HepG2 (cell line): ENCODE results near the gene TOP3B. TPM values are rescaled to one million over a fixed set of nuclear protein-coding genes. Genes with fewer than 3 reads are reported as not detected.

Source experiments
- ATAC-seq: fragments of 200-7000 bp; cut with Tn5 transposase; 3 replicates; pipeline ENCODE4 v1.9.1; 2020; ENCODE audit warnings: mild to moderate bottlenecking, moderate library complexity
- BruUV-seq: library from RNA; stranded (reverse); fragments of 400-500 nt; replicated peaks from 2 replicates; lab custom pipeline; 2021; lab: Mats Ljungman, UMichigan
- CTCF ChIA-PET: fragments of 300-600 bp; formaldehyde crosslinking; extraction: SDS; loops from one replicate; lab custom pipeline; 2021; ENCODE audit warnings: low total read pairs, inconsistent platforms, low intra/inter-chr PET ratio; lab: Yijun Ruan, JAX
- POLR2A ChIA-PET: fragments of 350-600 bp; sonication (Branson Sonifier 250); formaldehyde crosslinking; loops from one replicate; lab custom pipeline; 2020; ENCODE audit warnings: antibody characterized with exemption, inconsistent platforms; lab: Yijun Ruan, JAX
- DNase-seq: peaks from one replicate; pipeline ENCODE4 v3.0.0-alpha.2; 2015; ENCODE audit warnings: low spot score
- FAIRE-seq: peaks from 3 replicates; lab custom pipeline; 2011; peaks lifted over from hg19 to GRCh38; lab: Jason Lieb, UNC
- H2AFZ ChIP-seq: one replicate; pipeline ENCODE4 v1.6.1; 2011; ENCODE audit warnings: low read length, inconsistent platforms
- H3K27ac ChIP-seq: fragments of 300-600 bp; 3 replicates; pipeline ENCODE4 v1.8.0; 2011; ENCODE audit warnings: mixed run types, mild to moderate bottlenecking, mixed read lengths, low read length, inconsistent platforms; ENCODE audit not compliant: insufficient read depth; ENCODE audit errors: extremely low read length
- H3K27me3 ChIP-seq, 2 experiments: fragments of 200-600 bp in 1 of 2; 2 replicates in 1 of 2; 3 replicates in 1 of 2; pipeline versions ENCODE4 v1.6.0 to v1.8.0; 2011; ENCODE audit warnings: low read length in 2 of 2, mild to moderate bottlenecking in 2 of 2, moderate library complexity in 2 of 2, inconsistent platforms in 1 of 2; ENCODE audit not compliant: insufficient read depth in 2 of 2, control insufficient read depth in 1 of 2
- H3K36me3 ChIP-seq, 2 experiments: fragments of 200-600 bp in 1 of 2; replicated peaks in 1 of 2; 2 replicates in 1 of 2; 3 replicates in 1 of 2; pipeline versions ENCODE4 v1.5.1 to v1.8.0; 2011; ENCODE audit warnings: low read length in 2 of 2, inconsistent platforms in 1 of 2; ENCODE audit not compliant: insufficient read depth in 2 of 2, control insufficient read depth in 1 of 2
- H3K4me1 ChIP-seq: 2 replicates; pipeline ENCODE4 v1.5.1; 2012; ENCODE audit warnings: low read length, inconsistent platforms; ENCODE audit not compliant: insufficient read depth
- H3K4me2 ChIP-seq: 2 replicates; pipeline ENCODE4 v1.6.0; 2011; ENCODE audit warnings: low read depth, low read length, inconsistent platforms
- H3K4me3 ChIP-seq, 3 experiments: fragments of 200-600 bp in 1 of 3; sonication (generic), shearing (Covaris generic) in 1 of 3; replicated peaks in 1 of 3; 2 replicates each; pipeline ENCODE4 v1.5.1; 2011 to 2016; ENCODE audit warnings: low read length in 3 of 3, inconsistent platforms in 2 of 3, low read depth in 2 of 3, mild to moderate bottlenecking in 2 of 3, control low read depth in 1 of 3, mixed read lengths in 1 of 3; ENCODE audit not compliant: insufficient read depth in 1 of 3
- H3K79me2 ChIP-seq: one replicate; pipeline ENCODE4 v1.6.1; 2011; ENCODE audit warnings: low read length, inconsistent platforms; ENCODE audit not compliant: insufficient read depth
- H3K9ac ChIP-seq: 2 replicates; pipeline ENCODE4 v1.6.0; 2011; ENCODE audit warnings: mild to moderate bottlenecking, low read depth, low read length, inconsistent platforms; ENCODE audit not compliant: insufficient read depth
- H3K9me3 ChIP-seq: 2 replicates; pipeline ENCODE4 v1.5.1; 2012; ENCODE audit warnings: mild to moderate bottlenecking, low read length
- H4K20me1 ChIP-seq: 2 replicates; pipeline ENCODE4 v1.6.0; 2011; ENCODE audit warnings: inconsistent platforms, mild to moderate bottlenecking, low read length, moderate library complexity; ENCODE audit not compliant: insufficient read depth
- ELF1 ChIP-seq: sonication (generic); formaldehyde crosslinking; IDR thresholded peaks from 2 replicates; pipeline ENCODE4 v1.4.0; 2020; ENCODE audit warnings: missing genetic modification reagents
- SMARCC2 ChIP-seq: fragments of 450-650 bp; IDR thresholded peaks from 2 replicates; pipeline ENCODE4 v1.6.1; 2017; ENCODE audit warnings: antibody characterized with exemption, mild to moderate bottlenecking
- SRSF4 ChIP-seq: fragments of 200-400 bp; formaldehyde crosslinking; IDR thresholded peaks from one replicate; pipeline ENCODE4 v1.6.1; 2018; ENCODE audit warnings: mild to moderate bottlenecking, low read depth, low read length, moderate library complexity; ENCODE audit not compliant: poor library complexity, severe bottlenecking
- ZNF318 ChIP-seq: sonication (generic); formaldehyde crosslinking; IDR thresholded peaks from 2 replicates; pipeline ENCODE4 v1.4.0; 2020; ENCODE audit warnings: mild to moderate bottlenecking, missing genetic modification reagents
- WGBS: methylation state at CpG from one replicate; pipeline ENCODE4 v1.1.6; 2017; ENCODE audit warnings: low lambda C conversion rate; 5-methylcytosine and 5-hydroxymethylcytosine counted together
- in situ Hi-C: cut with HindIII; loops from 2 replicates; pipeline ENCODE4 v1.10.0; 2017; ENCODE audit warnings: low pct_unique_long_range_greater_than_20kb; ENCODE audit not compliant: extremely low pct_ligation_motif_present
- intact Hi-C: fragments of 100-400 bp; cut with micrococcal nuclease; formaldehyde crosslinking; loops from one replicate; pipeline ENCODE4 v1.10.0; 2022; ENCODE audit not compliant: unreplicated experiment
- polyA plus RNA-seq, 8 experiments: library from polyadenylated mRNA; depleted of rRNA in 3 of 8; stranded (reverse) in 7 of 8; unstranded in 1 of 8; fragments of >200 nt; fragmentation: Illumina TruSeq in 4 of 8; extraction: Trizol in 4 of 8; gene quantifications; 2 replicates each; pipeline versions ENCODE4 v1.2.1 to v1.2.3, GENCODE V29; 2011 to 2016; ENCODE audit warnings: low read depth in 4 of 8, missing spikeins in 1 of 8, mixed read lengths in 1 of 8; ENCODE audit not compliant: insufficient read depth in 1 of 8
- total RNA-seq, 5 experiments: library from RNA; depleted of rRNA; stranded (reverse); fragments of >200 nt; fragmentation: Illumina TruSeq; extraction: Trizol; gene quantifications; 2 replicates each; pipeline ENCODE4 v1.2.3, GENCODE V29; 2016; ENCODE audit warnings: low read depth in 1 of 5

Gene TOP3B
- total and polyA plus RNA-seq, 2 of the 13 experiments (the other 11 are each of a cell fraction or from before 2014, with no cell fraction given) = 28.5 to 29.7 TPM

- Histone ChIP-seq H3K4me2 (no peak overlapping the region), H3K4me3 (no peak overlapping the region), H2AFZ (no peak overlapping the region), H3K79me2 (no peaks in the 10 kb centered on the region), H3K9me3 (no peaks in the 10 kb centered on the region)
- no TSS peak for BruUV-seq
- intact Hi-C loops = no loop called here
- DNase-seq (no peak), ATAC-seq (no peak)
- TF ChIP-seq SMARCC2 = no peak
- TF ChIP-seq SRSF4 = no peak
- TF ChIP-seq, all 625 proteins: peak for 0
- WGBS = 92% methylated on average over 18 of the region's 19 CpGs
- Histone ChIP-seq H4K20me1 (0 out of 2 replicates have a peak, but pooled peaks cover 4% of the 10 kb centered on the region), H3K27ac (no peak overlapping the region), H3K9ac (no peak overlapping the region), H3K36me3 (peaks cover 5 to 25% of the 10 kb centered on the region in 2 experiments; a peak in 4 of 5 replicates), H3K4me1 (peaks cover 11% of the 10 kb centered on the region), H3K27me3 (no peaks in the 10 kb centered on the region)
- FAIRE-seq = no peak
- ChIA-PET POLR2A (no interaction called here), CTCF (no interaction called here)
- in situ Hi-C loops = no loop called here
These were observed 39.9 kb downstream of the TOP3B start for GRCh38 chr22:21942407-21943343.

GRCh38 chr22:21941921-21942320, 40.7 kb downstream of the TOP3B start:
- no peak for DNase-seq
- Histone ChIP-seq H3K4me3 (no peak overlapping the region), H3K9ac (no peak overlapping the region), H3K27ac (no peak overlapping the region), H4K20me1 (0 out of 2 replicates have a peak, but pooled peaks cover 3% of the 10 kb centered on the region), H3K4me1 (peaks cover 18% of the 10 kb centered on the region), H3K79me2 (no peaks in the 10 kb centered on the region), H2AFZ (no peak overlapping the region), H3K4me2 (no peak overlapping the region), H3K27me3 (no peaks in the 10 kb centered on the region), H3K9me3 (no peaks in the 10 kb centered on the region), H3K36me3 (peaks cover 6 to 26% of the 10 kb centered on the region in 2 experiments; a peak in 4 of 5 replicates)
- 100% methylated on average over 7 of the region's 8 CpGs for WGBS
- no peak for ATAC-seq
- no TSS peak for BruUV-seq
- CTCF ChIA-PET = no interaction called here
- in situ Hi-C loops (no loop called here), intact Hi-C loops (no loop called here)
- no peak for FAIRE-seq
- POLR2A ChIA-PET = no interaction called here
- TF ChIP-seq ELF1 (CRISPR knock-in tag) (no peak), ZNF318 (CRISPR knock-in tag) (no peak)
